Right atrium auricular region (tissue), 2 donors: ENCODE results near the gene OPRD1. TPM values are rescaled to one million over a fixed set of nuclear protein-coding genes. Genes with fewer than 3 reads are reported as not detected.
"Not testable (repeated sequence)": the region's sequence is repeated elsewhere in the genome, so short reads cannot be mapped to it uniquely, and the experiment has no call there.

ENCODE experiments used
- DNase-seq: peaks from one replicate; pipeline ENCODE4 v3.0.0-alpha.2; 2019; ENCODE audit warnings: low spot score
- H3K27ac ChIP-seq, 2 donors: fragments of 200-600 bp; sonication (generic); 1 replicate in 1 of 2; 2 replicates in 1 of 2; pipeline ENCODE4 v1.5.1; 2016 to 2019
- H3K27me3 ChIP-seq, 2 donors: fragments of 200-600 bp; sonication (generic); one replicate each; pipeline versions ENCODE4 v1.5.1 to v1.6.0; 2017 to 2019
- H3K36me3 ChIP-seq: fragments of 200-600 bp; sonication (generic); one replicate; pipeline ENCODE4 v1.5.1; 2016
- H3K4me1 ChIP-seq, 2 donors: fragments of 200-600 bp; sonication (generic); one replicate each; pipeline versions ENCODE4 v1.5.1 to v1.6.0; 2017 to 2019
- H3K4me3 ChIP-seq, 2 donors: fragments of 200-600 bp; sonication (generic); 1 replicate in 1 of 2; 2 replicates in 1 of 2; pipeline ENCODE4 v1.5.1; 2017 to 2019; ENCODE audit warnings: mild to moderate bottlenecking in 1 of 2, moderate library complexity in 1 of 2
- H3K9me3 ChIP-seq, 2 donors: fragments of 200-600 bp; sonication (generic); one replicate each; pipeline ENCODE4 v1.5.1; 2019
- total RNA-seq, 2 donors: library from RNA; depleted of rRNA; stranded (reverse); fragments of >200 nt; gene quantifications; one replicate each; pipeline ENCODE4 v1.1.0, GENCODE V29; 2016
- TF ChIP-seq, protein P1 (sequence below), 2 donors: fragments of 200-600 bp; sonication (generic); IDR thresholded peaks; one replicate each; pipeline ENCODE4 v1.5.1; 2019; ENCODE audit warnings: antibody characterized with exemption in 2 of 2

Gene OPRD1
- total RNA-seq, 2 donors from 2014 or later: not detected

DNA sequence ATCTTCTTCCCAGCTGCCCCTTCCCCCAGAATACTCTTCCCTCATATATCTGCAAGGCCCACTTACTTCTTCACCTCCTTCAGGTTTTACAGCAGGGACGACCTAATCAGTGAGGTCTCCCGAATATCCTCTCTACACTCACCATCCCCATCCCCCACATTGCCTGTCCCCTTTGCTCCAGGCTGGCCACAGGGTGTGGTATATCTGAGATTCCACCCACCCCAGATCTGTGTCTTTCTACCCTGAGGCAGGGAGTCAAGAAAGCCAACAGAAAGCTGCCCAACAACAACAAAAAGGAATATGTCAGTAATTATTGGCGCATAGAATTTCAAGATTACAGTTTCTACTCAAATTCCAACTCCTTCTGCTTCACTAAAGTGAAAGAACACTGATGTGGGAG lies 30.0 kb upstream of the OPRD1 start:
- Histone ChIP-seq H3K4me1 (no peaks in the 10 kb centered on the region), H3K4me3 (no peak overlapping the region), H3K9me3 (no peaks in the 10 kb centered on the region), H3K27ac (no peak overlapping the region), H3K36me3 (no peaks in the 10 kb centered on the region), H3K27me3 (no peaks in the 10 kb centered on the region)
- DNase-seq: no peak
- TF ChIP-seq, protein P1, sequence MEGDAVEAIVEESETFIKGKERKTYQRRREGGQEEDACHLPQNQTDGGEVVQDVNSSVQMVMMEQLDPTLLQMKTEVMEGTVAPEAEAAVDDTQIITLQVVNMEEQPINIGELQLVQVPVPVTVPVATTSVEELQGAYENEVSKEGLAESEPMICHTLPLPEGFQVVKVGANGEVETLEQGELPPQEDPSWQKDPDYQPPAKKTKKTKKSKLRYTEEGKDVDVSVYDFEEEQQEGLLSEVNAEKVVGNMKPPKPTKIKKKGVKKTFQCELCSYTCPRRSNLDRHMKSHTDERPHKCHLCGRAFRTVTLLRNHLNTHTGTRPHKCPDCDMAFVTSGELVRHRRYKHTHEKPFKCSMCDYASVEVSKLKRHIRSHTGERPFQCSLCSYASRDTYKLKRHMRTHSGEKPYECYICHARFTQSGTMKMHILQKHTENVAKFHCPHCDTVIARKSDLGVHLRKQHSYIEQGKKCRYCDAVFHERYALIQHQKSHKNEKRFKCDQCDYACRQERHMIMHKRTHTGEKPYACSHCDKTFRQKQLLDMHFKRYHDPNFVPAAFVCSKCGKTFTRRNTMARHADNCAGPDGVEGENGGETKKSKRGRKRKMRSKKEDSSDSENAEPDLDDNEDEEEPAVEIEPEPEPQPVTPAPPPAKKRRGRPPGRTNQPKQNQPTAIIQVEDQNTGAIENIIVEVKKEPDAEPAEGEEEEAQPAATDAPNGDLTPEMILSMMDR (IDR thresholded peaks at IDR 0.05): no peak

DNA sequence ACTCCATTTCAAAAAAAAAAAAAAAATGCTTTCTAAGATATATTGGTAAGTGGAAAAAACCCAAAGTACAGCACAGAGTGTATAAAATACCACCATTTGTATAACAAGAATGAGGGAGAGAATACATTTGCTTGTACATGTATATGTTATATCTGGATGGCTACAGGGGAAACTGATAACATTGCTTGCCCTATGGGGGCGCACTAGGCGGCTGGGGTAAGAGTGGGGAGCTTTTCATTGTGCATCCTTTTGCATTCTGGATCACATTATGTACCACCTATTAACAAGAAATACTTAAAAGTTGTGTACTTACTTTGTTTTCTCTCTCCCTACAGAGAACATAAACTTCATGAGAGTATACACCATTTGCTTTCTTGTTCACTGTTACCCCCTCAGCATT lies 28.6 kb upstream of the OPRD1 start:
- Histone ChIP-seq H3K27me3 (no peaks in the 10 kb centered on the region), H3K4me1 (no peaks in the 10 kb centered on the region), H3K9me3 (no peaks in the 10 kb centered on the region), H3K4me3 (no peak overlapping the region), H3K27ac (no peak overlapping the region), H3K36me3 (no peaks in the 10 kb centered on the region)
- TF ChIP-seq, protein P1 (IDR thresholded peaks at IDR 0.05): no peak
- DNase-seq: no peak

GRCh38 chr1:28789412-28789811 lies 22.6 kb upstream of the OPRD1 start:
- TF ChIP-seq, protein P1 (IDR thresholded peaks at IDR 0.05): no peak

GRCh38 chr1:28789816-28790215 lies 22.2 kb upstream of the OPRD1 start:
- TF ChIP-seq, protein P1 (IDR thresholded peaks at IDR 0.05): no peak
- no peak for DNase-seq
- Histone ChIP-seq H3K27ac (no peak overlapping the region), H3K4me1 (no peaks in the 10 kb centered on the region), H3K9me3 (no peaks in the 10 kb centered on the region), H3K27me3 (no peaks in the 10 kb centered on the region), H3K36me3 (no peaks in the 10 kb centered on the region), H3K4me3 (no peak overlapping the region)

More at GRCh38 chr1:28789412-28789811, 22.6 kb upstream of the OPRD1 start:
- Histone ChIP-seq H3K9me3 (no peaks in the 10 kb centered on the region), H3K27me3 (no peaks in the 10 kb centered on the region), H3K4me3 (no peak overlapping the region), H3K36me3 (no peaks in the 10 kb centered on the region), H3K27ac (no peak overlapping the region), H3K4me1 (no peaks in the 10 kb centered on the region)
- no peak for DNase-seq

- H3K27me3 ChIP-seq: no peaks in the 10 kb centered on the region
- no peak for DNase-seq
- no peak overlapping the region for H3K4me3 ChIP-seq
- no peaks in the 10 kb centered on the region for H3K9me3 ChIP-seq
- TF ChIP-seq, protein P1 (IDR thresholded peaks at IDR 0.05): no peak
- no peak overlapping the region for H3K27ac ChIP-seq
- H3K4me1 ChIP-seq: no peaks in the 10 kb centered on the region
- no peaks in the 10 kb centered on the region for H3K36me3 ChIP-seq
These were observed 21.5 kb upstream of the OPRD1 start for GRCh38 chr1:28790377-28791035.

GRCh38 chr1:28791929-28792328 lies 20.0 kb upstream of the OPRD1 start:
- H3K4me3 ChIP-seq, DNase-seq, H3K4me1 ChIP-seq, H3K27ac ChIP-seq, H3K36me3 ChIP-seq, H3K27me3 ChIP-seq, H3K9me3 ChIP-seq: not testable (repeated sequence)
